Astrocyte of the spinal cord (primary cell): ENCODE results near the gene KLKB1.

Source experiments
- DNase-seq: peaks from one replicate; pipeline ENCODE4 v3.0.0; 2011; ENCODE audit warnings: low read depth, low spot score
- H3K4me3 ChIP-seq: 2 replicates; pipeline ENCODE4 v1.5.1; 2011; ENCODE audit warnings: low read depth, mild to moderate bottlenecking, low read length, moderate library complexity
- in situ Hi-C: cut with HindIII; loops from 2 replicates; pipeline ENCODE4 v1.10.0; 2017; ENCODE audit warnings: low sequenced_read_pairs
- TF ChIP-seq, protein P1 (sequence below): IDR thresholded peaks from 2 replicates; pipeline ENCODE4 v1.5.1; 2012; ENCODE audit warnings: low read depth, mild to moderate bottlenecking, low read length, inconsistent platforms

The KLKB1 gene

DNA sequence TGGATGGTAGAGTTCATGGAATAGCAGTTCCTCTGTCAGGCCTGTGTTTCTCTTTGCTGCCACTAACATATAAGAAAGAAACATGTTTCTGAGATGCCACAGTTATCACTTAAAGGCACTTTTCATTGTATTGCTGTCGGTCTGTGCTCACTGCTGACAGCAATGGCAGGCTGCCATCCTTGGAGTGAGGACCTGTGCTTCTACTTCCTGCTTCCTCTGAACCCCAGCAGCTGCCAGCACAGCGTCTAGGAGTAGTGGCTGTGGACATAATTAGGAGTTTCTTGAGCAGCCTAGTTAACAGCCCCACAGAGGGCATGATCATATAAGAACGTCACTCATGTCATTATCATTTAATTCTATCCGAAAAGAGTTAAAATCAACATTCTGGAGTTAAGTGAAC, 69.2 kb downstream of the KLKB1 start:
- H3K4me3 ChIP-seq = no peak overlapping the region
- TF ChIP-seq, protein P1, sequence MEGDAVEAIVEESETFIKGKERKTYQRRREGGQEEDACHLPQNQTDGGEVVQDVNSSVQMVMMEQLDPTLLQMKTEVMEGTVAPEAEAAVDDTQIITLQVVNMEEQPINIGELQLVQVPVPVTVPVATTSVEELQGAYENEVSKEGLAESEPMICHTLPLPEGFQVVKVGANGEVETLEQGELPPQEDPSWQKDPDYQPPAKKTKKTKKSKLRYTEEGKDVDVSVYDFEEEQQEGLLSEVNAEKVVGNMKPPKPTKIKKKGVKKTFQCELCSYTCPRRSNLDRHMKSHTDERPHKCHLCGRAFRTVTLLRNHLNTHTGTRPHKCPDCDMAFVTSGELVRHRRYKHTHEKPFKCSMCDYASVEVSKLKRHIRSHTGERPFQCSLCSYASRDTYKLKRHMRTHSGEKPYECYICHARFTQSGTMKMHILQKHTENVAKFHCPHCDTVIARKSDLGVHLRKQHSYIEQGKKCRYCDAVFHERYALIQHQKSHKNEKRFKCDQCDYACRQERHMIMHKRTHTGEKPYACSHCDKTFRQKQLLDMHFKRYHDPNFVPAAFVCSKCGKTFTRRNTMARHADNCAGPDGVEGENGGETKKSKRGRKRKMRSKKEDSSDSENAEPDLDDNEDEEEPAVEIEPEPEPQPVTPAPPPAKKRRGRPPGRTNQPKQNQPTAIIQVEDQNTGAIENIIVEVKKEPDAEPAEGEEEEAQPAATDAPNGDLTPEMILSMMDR = no peak
- DNase-seq = no peak
- in situ Hi-C loops = no loop called here

DNA sequence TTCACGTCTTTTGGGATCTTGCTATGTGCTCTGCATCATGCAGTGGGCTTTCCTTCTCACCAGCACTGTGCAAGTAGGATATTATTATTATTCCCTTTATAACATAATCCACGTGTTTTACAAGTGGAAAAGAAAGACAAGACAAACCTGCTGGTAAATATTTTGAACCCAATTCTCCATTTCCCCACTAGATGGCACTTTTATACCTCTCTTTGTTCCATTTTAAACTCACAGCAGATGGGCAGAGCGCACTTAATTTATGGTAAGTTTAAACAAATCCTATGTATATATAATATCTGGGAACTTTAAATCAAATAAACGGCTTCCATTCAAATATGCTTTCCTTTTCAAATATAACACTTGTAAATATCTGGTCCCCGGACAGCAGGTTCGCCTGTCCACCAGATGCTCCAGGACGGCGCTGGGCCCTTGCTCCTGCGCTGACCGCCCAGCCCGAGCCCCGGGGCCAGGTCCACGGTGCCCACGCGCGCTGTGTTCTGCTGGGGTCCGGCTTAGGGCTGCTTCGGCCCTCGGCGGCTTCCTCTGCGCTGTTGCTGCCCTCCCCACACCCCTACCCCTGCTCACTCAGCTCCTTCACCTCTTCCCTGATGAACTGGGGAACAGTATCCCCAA, 69.8 kb downstream of the KLKB1 start:
- H3K4me3 ChIP-seq = no peak overlapping the region
- TF ChIP-seq, protein P1 = peak; percentile 57
- peak; percentile 74 for DNase-seq

DNA sequence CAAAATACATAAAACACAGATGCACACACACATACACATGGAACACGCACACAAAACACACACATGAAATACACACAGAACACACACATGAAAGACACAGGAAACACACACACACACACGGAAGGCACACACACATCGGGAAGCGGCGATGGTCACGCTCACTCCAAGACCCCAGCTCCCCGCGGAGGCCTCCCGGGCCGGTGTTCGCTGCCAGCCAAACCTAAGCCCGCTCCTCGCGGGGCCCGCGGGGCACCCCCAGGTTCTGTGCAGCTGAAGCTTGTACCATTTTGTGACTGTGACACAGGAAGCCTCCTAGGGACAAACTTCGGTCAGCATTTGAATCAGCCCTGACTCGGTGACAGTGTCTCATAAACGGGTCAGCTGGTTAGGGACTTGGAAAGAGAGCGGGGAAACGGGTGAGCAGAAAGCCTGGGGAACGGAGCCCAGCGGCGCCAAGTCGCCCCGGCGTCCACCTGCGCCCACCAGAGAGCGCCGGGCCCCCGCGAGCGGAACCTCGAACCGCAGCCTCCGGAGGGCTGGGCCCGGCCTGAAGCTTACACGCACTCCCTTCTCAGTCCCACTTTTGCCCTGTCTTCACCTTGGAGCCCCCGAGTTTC, 70.8 kb downstream of the KLKB1 start:
- no peak for DNase-seq
- TF ChIP-seq, protein P1 = no peak
- H3K4me3 ChIP-seq = no peak overlapping the region
- in situ Hi-C loops = no loop called here

More for the DNA sequence above, 69.8 kb downstream of the KLKB1 start:
- in situ Hi-C loops = no loop called here

DNA sequence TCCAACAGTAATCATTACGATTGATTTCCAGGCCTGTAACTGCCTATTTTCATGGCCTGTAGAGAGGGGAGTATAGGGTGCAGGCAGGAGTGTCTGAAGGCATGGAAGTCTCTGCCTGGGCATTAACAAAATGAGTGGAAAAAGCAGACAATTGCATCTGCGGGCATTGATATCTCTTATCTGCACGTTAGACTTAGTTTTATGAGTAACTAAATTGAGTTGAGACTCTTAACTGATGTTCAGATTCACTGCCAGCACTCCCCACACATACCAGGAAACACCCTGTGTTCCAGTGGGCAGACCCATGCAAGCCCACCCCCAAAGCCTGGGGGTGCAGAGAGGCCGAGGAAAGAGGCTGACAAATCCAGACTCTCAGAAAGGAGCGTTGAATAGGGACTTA, 72.0 kb downstream of the KLKB1 start:
- no peak overlapping the region for H3K4me3 ChIP-seq
- no peak for DNase-seq
- in situ Hi-C loops = no loop called here
- TF ChIP-seq, protein P1 = no peak

DNA sequence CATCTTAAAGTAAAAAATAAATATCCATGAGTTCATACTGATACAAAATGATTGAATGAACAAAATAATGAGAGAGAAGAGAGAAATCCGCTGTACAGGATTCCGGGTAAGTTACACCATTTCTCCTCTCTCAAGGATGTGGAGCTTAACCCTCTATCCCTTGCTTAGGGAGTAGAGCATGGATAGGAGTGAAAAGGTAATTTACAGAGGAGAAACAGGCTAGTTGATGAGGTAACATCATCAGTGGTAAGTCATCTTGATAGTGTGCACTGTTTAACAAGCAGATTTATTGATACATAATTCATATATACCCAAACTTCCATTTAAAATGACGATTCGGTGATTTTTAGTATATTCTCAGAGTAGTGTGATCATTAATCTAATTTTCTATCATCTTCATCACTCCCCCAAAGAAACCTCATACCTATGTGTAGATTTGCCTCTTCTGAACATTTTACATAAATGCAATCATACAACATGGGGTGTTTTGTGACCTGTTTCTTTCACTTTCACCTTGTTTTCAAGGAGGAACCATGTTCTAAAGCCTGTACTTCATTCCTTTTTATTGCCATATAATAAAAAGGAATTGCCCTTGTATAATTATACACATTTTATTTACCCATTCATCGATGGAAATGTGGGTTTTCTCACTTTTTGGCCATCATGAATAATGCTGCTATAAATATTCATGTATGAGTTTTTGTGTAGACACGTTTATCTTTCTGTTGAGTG, 73.5 kb downstream of the KLKB1 start:
- in situ Hi-C loops = no loop called here
- no peak for DNase-seq
- TF ChIP-seq, protein P1 = no peak
- no peak overlapping the region for H3K4me3 ChIP-seq

DNA sequence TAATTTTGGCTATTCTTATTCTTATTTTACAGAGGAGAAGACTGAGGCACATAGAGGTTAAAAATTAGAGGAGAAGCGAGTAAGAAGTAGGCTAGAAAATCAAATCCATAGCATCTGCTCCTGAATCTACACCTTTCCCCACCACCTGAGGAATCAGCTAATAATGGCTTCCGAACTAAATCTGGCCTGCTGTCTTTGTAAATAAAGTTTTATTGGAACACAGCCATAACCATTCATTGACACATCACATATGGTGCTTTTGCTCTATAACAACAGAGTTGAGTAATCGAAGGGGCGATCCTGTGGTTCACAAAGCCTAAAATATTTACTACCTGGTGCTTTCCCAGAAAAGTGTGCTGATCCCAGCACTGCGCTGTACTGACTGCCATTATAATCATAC, 76.9 kb downstream of the KLKB1 start:
- in situ Hi-C loops = no loop called here
- H3K4me3 ChIP-seq = no peak overlapping the region
- no peak for DNase-seq
- TF ChIP-seq, protein P1 = no peak
